ENCODE measurements around the gene C1QA. TPM values are rescaled to one million over a fixed set of nuclear protein-coding genes. Genes with fewer than 3 reads are reported as not detected.

Gene C1QA
- total RNA-seq, 1 experiment from 2014 or later = 0.50 TPM

DNA sequence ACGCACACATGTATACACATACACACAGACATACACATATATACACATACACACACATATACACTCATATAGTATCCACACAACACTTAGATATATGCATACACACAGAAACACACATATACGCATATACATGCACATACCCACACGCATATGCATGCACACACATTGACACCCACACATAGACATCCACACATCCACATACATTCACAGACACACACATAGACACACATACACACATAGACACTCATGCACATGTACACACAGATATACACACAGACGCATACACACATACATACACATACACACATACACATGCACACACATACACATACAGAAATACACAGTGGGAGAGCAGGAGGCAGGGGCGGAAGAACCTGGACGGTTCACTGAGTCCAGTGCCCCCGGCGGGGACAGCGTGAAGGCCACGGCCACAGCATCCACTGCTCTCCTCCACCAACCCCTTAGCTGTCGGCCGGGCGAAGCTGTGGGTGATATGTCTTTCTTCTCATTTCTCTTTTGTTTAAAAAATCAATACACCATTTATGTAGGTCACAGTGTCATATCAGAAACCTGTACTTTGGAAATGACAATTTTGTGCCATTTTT, 13.8 kb downstream of the C1QA start:
- no peak overlapping the region for H3K4me3 Mint-ChIP-seq
- ATAC-seq (no peak), DNase-seq (ENCODE audit: low spot score) (no peak)
- no peaks in the 10 kb centered on the region for H3K36me3 Mint-ChIP-seq
- no peaks in the 10 kb centered on the region for H3K4me1 Mint-ChIP-seq
- ChIA-PET POLR2A (no interaction called here), CTCF (no interaction called here)
- TF ChIP-seq SOX15 (CRISPR knock-in tag; IDR thresholded peaks at IDR 0.05) (no peak), CBFB (CRISPR knock-in tag; IDR thresholded peaks at IDR 0.05; ENCODE audit: low read depth) (no peak), TP53 (CRISPR knock-in tag; IDR thresholded peaks at IDR 0.05) (no peak), ZNF232 (CRISPR knock-in tag; IDR thresholded peaks at IDR 0.05) (no peak), ZBTB21 (CRISPR knock-in tag; IDR thresholded peaks at IDR 0.05; ENCODE audit: borderline replicate concordance) (no peak), GABPB1 (CRISPR knock-in tag; IDR thresholded peaks at IDR 0.05) (no peak)
- TF ChIP-seq, protein P1, sequence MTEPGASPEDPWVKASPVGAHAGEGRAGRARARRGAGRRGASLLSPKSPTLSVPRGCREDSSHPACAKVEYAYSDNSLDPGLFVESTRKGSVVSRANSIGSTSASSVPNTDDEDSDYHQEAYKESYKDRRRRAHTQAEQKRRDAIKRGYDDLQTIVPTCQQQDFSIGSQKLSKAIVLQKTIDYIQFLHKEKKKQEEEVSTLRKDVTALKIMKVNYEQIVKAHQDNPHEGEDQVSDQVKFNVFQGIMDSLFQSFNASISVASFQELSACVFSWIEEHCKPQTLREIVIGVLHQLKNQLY (CRISPR knock-in tag; IDR thresholded peaks at IDR 0.05) = no peak
- 0 out of 2 replicates have a peak, but pooled peaks cover 4% of the 10 kb centered on the region for H3K27me3 Mint-ChIP-seq (ENCODE audit: low read depth)
- H3K9me3 Mint-ChIP-seq = no peaks in the 10 kb centered on the region
- no peak overlapping the region for H3K27ac Mint-ChIP-seq

DNA sequence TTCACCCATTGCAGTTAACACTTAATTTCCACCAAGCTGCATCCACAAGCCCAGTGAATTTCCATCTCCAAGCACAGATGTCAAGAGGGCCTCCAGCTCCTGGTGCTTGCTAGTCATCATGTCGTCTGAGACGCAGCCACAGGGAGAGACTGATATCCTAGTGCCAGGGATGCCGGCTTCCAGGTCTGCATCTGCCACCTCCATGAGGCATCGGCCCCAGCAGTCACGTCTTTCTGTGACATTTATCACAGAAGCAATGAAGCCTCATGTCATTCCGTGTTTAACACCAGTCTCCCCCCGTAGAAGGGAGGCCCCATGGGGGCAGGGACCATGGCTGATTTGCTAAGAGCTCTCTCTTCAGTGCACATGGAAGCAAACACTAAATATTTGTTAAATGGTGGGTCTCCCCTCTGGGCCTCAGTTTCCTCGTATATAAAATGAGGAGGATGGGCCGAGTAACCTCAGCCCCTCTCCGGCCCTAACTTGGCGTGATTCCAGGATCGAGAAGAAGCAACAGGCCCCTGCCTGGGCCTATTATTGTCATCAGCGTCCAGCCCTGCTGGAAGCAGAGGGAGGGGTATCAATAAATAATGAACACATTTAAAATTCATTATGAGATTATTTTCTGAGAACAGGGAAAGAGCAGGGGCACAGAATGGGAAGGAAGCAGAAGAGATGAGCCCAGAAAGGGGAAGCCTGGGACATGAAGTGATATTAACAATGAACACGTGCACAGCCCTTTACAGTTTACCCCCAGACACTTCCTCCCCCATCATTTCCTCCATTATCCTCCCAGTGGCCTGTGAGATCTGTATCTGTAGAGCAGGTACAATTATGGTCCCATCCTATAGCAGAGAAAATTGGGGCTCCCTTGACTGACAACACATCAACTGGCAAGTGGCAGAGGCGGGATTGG, 15.8 kb downstream of the C1QA start:
- H3K27me3 Mint-ChIP-seq (ENCODE audit: low read depth) = no peaks in the 10 kb centered on the region
- CTCF ChIA-PET = interaction anchor here (0.7 to 1.2 kb wide), 3 partner anchors 11 to 236 kb away, joined by 3 to 4 read pairs (median 3); no protein-coding TSS in a partner anchor

More for the DNA sequence above, 15.8 kb downstream of the C1QA start:
- no peak overlapping the region for H3K27ac Mint-ChIP-seq
- no peaks in the 10 kb centered on the region for H3K9me3 Mint-ChIP-seq
- POLR2A ChIA-PET = no interaction called here
- TF ChIP-seq AR (CRISPR knock-in tag; IDR thresholded peaks at IDR 0.05) (no peak), ZMAT4 (CRISPR knock-in tag; IDR thresholded peaks at IDR 0.05) (no peak), E2F4 (CRISPR knock-in tag; IDR thresholded peaks at IDR 0.05; ENCODE audit: borderline replicate concordance, low read depth) (no peak), ATF1 (CRISPR knock-in tag; IDR thresholded peaks at IDR 0.05) (no peak)
- no peak for DNase-seq (ENCODE audit: low spot score)
- no peak overlapping the region for H3K4me3 Mint-ChIP-seq
- H3K36me3 Mint-ChIP-seq = no peaks in the 10 kb centered on the region
- H3K4me1 Mint-ChIP-seq = no peaks in the 10 kb centered on the region
- ATAC-seq = no peak

All from WTC11 (cell line).